Measurements from ENCODE around the gene GZMH.

- no peak for TF ChIP-seq CHD2 (IDR thresholded peaks at IDR 0.05; ENCODE audit: low read length)
- TF ChIP-seq TCF12 (IDR thresholded peaks at IDR 0.05; ENCODE audit: low read depth, low read length), result no peak
- no peak for TF ChIP-seq POLR2A (IDR thresholded peaks at IDR 0.05; ENCODE audit: control extremely low read depth in 1 of 2, low read depth in 2 of 2, low read length in 2 of 2)
- TF ChIP-seq RXRA (IDR thresholded peaks at IDR 0.05; ENCODE audit: insufficient read depth, low read depth, low read length), result no peak
- TF ChIP-seq CTCF (IDR thresholded peaks at IDR 0.05; ENCODE audit: control extremely low read depth in 1 of 3, insufficient read depth in 1 of 3, low read depth in 1 of 3, low read length in 3 of 3), result no peak
- no peak for TF ChIP-seq MAFK (IDR thresholded peaks at IDR 0.05; ENCODE audit: low read depth, low read length)
- TF ChIP-seq, protein P1, sequence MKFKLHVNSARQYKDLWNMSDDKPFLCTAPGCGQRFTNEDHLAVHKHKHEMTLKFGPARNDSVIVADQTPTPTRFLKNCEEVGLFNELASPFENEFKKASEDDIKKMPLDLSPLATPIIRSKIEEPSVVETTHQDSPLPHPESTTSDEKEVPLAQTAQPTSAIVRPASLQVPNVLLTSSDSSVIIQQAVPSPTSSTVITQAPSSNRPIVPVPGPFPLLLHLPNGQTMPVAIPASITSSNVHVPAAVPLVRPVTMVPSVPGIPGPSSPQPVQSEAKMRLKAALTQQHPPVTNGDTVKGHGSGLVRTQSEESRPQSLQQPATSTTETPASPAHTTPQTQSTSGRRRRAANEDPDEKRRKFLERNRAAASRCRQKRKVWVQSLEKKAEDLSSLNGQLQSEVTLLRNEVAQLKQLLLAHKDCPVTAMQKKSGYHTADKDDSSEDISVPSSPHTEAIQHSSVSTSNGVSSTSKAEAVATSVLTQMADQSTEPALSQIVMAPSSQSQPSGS (IDR thresholded peaks at IDR 0.05; ENCODE audit: low read length), result no peak
- TF ChIP-seq EZH2 (IDR thresholded peaks at IDR 0.05; ENCODE audit: low read depth, low read length, severe bottlenecking), result no peak
- TF ChIP-seq TBP (IDR thresholded peaks at IDR 0.05; ENCODE audit: low read depth, low read length), result no peak
- no peak for TF ChIP-seq RFX5 (IDR thresholded peaks at IDR 0.05; ENCODE audit: borderline replicate concordance, low read depth, low read length)
- no peak for TF ChIP-seq KDM1A (IDR thresholded peaks at IDR 0.05; ENCODE audit: borderline replicate concordance, low read length)
- no peak for TF ChIP-seq TAF1 (IDR thresholded peaks at IDR 0.05; ENCODE audit: low read depth, low read length)
- TF ChIP-seq EP300 (IDR thresholded peaks at IDR 0.05; ENCODE audit: borderline replicate concordance in 1 of 2, low read depth in 2 of 2, low read length in 2 of 2), result no peak
Measured at GRCh38 chr14:24612196-24612595, 2.7 kb upstream of the GZMH start.
